Effector memory CD4-positive, alpha-beta T cell (primary cell): ENCODE results near the gene TMC3.

Experiments used
- DNase-seq, 3 donors: peaks; one replicate each; pipeline ENCODE4 v3.0.0-alpha.2; 2020
- H3K27ac ChIP-seq: 2 replicates; pipeline ENCODE4 v1.7.0; 2013; ENCODE audit warnings: mild to moderate bottlenecking, low read length, moderate library complexity; ENCODE audit not compliant: insufficient read depth, poor library complexity, severe bottlenecking
- H3K27me3 ChIP-seq: replicated peaks from 2 replicates; pipeline ENCODE4 v1.7.0; 2013; ENCODE audit warnings: mild to moderate bottlenecking, low read length; ENCODE audit not compliant: insufficient read depth, control insufficient read depth, poor library complexity, severe bottlenecking
- H3K36me3 ChIP-seq: 2 replicates; pipeline ENCODE4 v1.7.0; 2013; ENCODE audit warnings: mild to moderate bottlenecking, low read length, moderate library complexity; ENCODE audit not compliant: control insufficient read depth, insufficient read depth
- H3K4me1 ChIP-seq: 2 replicates; pipeline ENCODE4 v1.7.0; 2013; ENCODE audit warnings: low read length, mild to moderate bottlenecking; ENCODE audit not compliant: control insufficient read depth, insufficient read depth, poor library complexity, severe bottlenecking
- H3K4me3 ChIP-seq: 2 replicates; pipeline ENCODE4 v1.7.0; 2013; ENCODE audit warnings: low read length, low read depth, mild to moderate bottlenecking; ENCODE audit not compliant: insufficient read depth, poor library complexity, severe bottlenecking
- H3K9me3 ChIP-seq: 2 replicates; pipeline ENCODE4 v1.7.0; 2013; ENCODE audit warnings: mild to moderate bottlenecking, low read length, moderate library complexity; ENCODE audit not compliant: control insufficient read depth

TMC3 gene

DNA sequence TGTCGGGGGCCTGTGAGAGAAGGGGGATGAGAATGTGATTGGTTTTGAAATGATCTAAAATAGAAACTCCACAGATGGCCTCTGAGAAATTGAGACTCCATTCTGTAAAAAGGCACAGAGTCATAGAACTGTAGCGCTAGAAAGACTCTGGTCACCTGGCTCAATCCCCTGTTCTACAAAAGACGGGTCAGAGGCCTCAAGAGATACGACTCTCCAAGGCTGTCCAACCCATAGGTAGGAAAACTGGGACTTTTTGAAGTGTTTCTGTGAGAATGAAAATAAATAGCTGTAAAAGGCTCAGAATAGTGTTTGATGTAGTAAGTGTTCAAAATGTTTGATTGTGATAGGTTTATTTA, 11.7 kb upstream of the TMC3 start:
- no peak for DNase-seq
- no peak overlapping the region for H3K27ac ChIP-seq
- H3K9me3 ChIP-seq = no peaks in the 10 kb centered on the region

DNA sequence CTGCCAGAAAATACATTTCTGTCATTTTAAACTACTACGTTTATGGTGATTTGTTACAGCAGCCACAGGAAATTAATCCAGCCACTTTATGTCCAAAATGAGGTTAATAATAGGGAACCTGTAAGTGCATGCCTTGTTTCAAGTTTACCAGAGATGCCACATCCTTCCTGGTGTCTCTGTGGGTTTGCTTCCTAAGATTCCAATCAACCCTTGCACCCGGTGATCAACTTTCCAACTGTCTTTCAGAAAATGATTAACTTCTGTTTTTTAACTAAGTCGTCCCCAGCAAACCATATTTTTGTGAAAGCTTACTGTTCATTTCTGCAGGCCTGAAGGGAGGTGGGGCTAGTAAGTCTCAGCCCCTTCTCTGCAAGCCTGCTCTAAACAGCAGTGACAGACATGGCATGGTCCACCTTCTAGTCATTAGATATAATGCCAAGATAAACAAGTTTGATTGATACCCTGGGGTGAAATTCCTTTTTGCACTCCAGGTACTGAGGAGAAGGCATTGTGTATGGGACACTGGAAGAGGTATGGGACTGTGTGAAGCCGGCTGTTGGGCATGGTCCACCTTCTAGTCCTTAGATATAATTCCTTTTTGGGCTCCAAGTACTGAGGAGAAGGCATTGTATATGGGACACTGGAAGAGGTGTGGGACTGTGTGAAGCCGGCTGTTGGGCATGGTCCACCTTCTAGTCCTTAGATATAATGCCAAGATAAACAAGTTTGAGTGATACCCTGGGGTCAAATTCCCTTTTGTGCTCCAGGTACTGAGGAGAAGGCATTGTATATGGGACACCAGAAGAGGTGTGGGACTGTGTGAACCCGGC, 11.1 kb upstream of the TMC3 start:
- Histone ChIP-seq H3K9me3 (no peaks in the 10 kb centered on the region), H3K4me1 (no peaks in the 10 kb centered on the region), H3K27me3 (no peaks in the 10 kb centered on the region), H3K4me3 (no peak overlapping the region), H3K36me3 (no peaks in the 10 kb centered on the region), H3K27ac (no peak overlapping the region)
- DNase-seq = no peak

More for the DNA sequence above, 11.7 kb upstream of the TMC3 start:
- Histone ChIP-seq H3K4me1 (no peaks in the 10 kb centered on the region), H3K27me3 (no peaks in the 10 kb centered on the region), H3K36me3 (no peaks in the 10 kb centered on the region), H3K4me3 (no peak overlapping the region)

DNA sequence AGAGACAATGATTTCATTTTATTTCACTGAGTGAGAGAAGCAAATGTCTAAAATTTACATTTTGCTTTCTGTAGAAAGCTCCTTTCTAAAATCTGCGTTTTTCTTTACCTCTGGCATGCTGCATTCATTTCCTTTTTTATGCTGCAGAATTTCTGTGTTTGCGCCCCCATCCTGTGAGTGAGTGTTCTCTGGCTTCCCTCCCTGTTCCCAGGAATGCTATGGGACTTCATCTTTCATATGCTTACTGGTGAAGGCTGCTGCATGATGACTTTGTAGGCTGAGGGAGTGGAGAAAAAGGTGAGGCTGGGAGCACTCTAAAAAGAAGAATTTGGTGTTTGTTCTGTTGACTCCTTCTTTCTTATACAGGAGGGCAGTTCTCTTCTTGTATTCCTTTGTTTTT, 7.7 kb upstream of the TMC3 start:
- DNase-seq = no peak
- Histone ChIP-seq H3K4me1 (no peaks in the 10 kb centered on the region), H3K9me3 (no peaks in the 10 kb centered on the region), H3K27me3 (no peaks in the 10 kb centered on the region), H3K27ac (no peak overlapping the region), H3K4me3 (no peak overlapping the region), H3K36me3 (no peaks in the 10 kb centered on the region)

DNA sequence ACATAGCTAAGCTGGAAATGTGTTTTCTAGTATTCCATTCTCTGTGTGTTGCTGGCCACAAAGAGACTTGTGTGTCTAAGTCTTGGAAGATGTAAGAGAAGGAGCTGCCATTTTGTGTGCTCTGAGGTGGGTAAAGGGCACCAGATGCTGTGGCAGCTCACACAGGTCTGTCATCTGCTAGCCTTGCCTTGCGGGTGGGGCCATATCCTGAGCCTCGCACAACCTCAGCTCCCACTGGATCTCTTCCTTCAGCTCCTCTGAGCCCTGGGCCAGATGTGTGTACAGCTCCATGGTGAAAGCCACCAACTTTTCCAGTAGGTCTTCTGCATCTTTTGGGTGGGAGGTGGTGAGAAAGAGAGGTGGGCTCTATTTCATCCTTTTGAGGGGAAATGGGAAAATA, 6.7 kb upstream of the TMC3 start:
- H3K36me3 ChIP-seq = no peaks in the 10 kb centered on the region

DNA sequence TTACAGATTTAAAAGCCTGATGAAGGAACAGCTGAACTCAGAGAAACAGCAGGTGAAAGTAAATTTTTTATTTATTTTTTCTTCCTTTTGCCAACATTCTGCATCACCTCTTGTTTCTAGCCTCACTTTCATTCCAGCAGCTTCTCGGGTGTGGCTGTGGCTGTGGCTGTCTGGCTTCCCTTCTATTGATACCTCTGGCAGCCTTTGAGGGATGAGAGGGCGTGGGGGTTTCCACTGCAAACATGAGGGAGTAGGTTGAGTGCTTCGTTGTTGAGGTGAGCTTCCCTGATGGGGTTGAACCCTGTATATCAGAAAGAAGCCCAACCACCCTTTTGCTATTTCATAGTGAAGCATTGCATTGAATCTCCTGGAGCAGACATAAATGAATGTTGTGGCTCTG, 6.2 kb upstream of the TMC3 start:
- Histone ChIP-seq H3K4me3 (no peak overlapping the region), H3K4me1 (no peaks in the 10 kb centered on the region), H3K27me3 (no peaks in the 10 kb centered on the region), H3K36me3 (no peaks in the 10 kb centered on the region), H3K9me3 (no peaks in the 10 kb centered on the region), H3K27ac (no peak overlapping the region)
- DNase-seq = no peak

More for the DNA sequence above, 6.7 kb upstream of the TMC3 start:
- no peaks in the 10 kb centered on the region for H3K9me3 ChIP-seq
- no peak overlapping the region for H3K27ac ChIP-seq
- no peaks in the 10 kb centered on the region for H3K27me3 ChIP-seq
- H3K4me1 ChIP-seq = no peaks in the 10 kb centered on the region
- no peak for DNase-seq
- no peak overlapping the region for H3K4me3 ChIP-seq

DNA sequence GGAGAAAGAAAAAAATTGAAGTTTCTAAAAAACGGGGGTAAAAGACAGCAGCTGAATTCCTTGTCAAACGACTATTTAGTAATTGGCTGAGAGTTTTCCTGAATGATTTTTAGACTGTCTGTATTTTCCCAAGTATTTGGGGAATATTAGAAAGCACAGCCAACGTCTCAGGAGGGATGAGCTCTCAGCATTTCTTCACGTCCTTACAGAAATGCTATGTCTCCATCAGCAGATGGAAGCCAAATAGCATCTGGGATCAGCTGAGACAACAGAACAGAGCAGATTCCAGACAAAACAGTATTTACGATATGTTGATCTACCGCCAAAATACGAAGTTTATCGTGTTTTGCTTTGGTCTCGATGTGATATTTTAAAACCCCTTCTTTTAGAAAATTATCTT, 5.3 kb upstream of the TMC3 start:
- no peaks in the 10 kb centered on the region for H3K4me1 ChIP-seq
- DNase-seq = no peak
- no peaks in the 10 kb centered on the region for H3K27me3 ChIP-seq
- H3K9me3 ChIP-seq = no peaks in the 10 kb centered on the region
- H3K27ac ChIP-seq = no peak overlapping the region
- H3K4me3 ChIP-seq = no peak overlapping the region
- H3K36me3 ChIP-seq = no peaks in the 10 kb centered on the region

DNA sequence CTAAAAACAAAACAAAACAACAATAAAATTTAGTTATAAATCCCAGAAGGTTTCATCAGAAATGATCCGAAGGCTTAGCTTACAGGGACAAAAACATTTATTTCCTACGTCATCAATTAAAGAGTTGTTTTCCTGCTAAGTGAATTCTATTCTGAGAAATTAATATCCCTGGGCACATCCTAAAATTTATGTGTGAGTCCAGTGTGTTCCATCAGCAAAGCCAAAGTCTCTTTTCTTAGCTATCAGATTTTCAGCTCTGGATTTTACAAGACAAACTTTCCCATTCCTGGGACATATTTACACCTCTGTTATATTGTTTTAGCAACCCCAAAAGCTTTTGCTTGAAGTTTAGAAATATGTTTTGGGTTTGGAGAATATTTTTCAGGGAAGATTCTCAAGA, 4.4 kb upstream of the TMC3 start:
- no peaks in the 10 kb centered on the region for H3K9me3 ChIP-seq
- no peaks in the 10 kb centered on the region for H3K27me3 ChIP-seq
- DNase-seq = no peak
- H3K27ac ChIP-seq = no peak overlapping the region
- H3K4me1 ChIP-seq = no peaks in the 10 kb centered on the region
- no peaks in the 10 kb centered on the region for H3K36me3 ChIP-seq
- no peak overlapping the region for H3K4me3 ChIP-seq

DNA sequence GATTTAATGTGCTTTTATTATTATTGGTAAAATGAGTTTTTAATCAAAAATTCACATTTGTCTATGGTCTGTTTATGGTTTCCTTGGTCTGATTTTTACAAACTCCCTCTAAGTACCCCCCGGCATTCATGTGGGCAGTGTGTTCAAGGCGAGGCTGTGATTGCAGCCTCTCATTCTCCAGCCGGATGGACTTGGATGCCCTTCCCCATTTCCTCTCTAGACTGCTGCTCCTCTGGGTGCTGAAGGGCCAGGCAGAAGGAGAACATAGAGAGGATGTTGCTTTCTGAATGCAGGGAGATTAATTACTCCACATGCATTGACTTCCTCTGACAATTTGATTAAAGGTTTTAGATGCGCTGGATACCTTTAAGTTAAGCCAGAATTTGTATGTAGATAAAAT, 3.9 kb upstream of the TMC3 start:
- no peaks in the 10 kb centered on the region for H3K9me3 ChIP-seq
- H3K36me3 ChIP-seq = no peaks in the 10 kb centered on the region
- no peak for DNase-seq
- no peaks in the 10 kb centered on the region for H3K4me1 ChIP-seq
- no peak overlapping the region for H3K4me3 ChIP-seq
- H3K27ac ChIP-seq = no peak overlapping the region
- H3K27me3 ChIP-seq = no peaks in the 10 kb centered on the region

DNA sequence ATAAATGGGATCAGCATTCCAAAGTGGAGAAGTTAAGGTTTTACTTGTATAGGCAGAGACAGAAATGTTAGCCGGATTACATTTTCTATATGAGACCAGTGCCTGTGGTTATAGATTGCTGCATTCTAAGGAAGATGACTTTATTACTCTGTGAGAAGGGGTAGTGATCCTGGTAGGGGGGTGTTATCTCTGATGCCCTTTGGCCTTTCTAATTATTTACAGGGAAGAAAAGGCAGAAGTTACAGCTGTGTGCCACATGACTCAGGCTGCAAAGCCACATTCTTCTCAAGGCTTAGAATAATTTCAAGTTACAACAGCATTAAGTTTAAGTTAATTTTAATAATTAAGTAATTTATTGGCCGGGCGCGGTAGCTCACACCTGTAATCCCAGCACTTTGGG, 2.2 kb upstream of the TMC3 start:
- DNase-seq = no peak
- H3K27me3 ChIP-seq = no peaks in the 10 kb centered on the region
- no peaks in the 10 kb centered on the region for H3K9me3 ChIP-seq
- no peak overlapping the region for H3K4me3 ChIP-seq
- H3K4me1 ChIP-seq = no peaks in the 10 kb centered on the region
- no peak overlapping the region for H3K27ac ChIP-seq
- no peaks in the 10 kb centered on the region for H3K36me3 ChIP-seq

DNA sequence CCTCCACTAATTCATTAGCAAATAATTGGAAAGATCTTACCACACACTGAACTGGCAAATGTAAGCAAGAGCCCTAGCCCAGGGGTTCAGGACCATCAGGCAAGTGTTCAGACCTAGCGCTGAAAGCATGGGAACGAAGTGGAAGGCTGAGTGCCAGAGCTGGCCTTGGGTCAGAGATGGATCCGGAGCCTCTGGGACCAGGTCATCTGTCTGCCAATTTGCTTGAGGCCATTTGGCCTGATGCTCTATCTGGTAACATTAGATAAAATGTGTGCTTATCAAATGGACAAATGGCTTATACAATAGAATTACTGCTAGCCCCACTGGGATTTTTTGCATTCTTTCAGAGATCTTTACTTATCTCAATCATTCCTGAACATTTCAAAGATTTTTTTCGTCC, 1.4 kb upstream of the TMC3 start:
- no peak overlapping the region for H3K4me3 ChIP-seq
- no peaks in the 10 kb centered on the region for H3K4me1 ChIP-seq
- H3K27me3 ChIP-seq = no peaks in the 10 kb centered on the region

More for the DNA sequence above, 1.4 kb upstream of the TMC3 start:
- no peaks in the 10 kb centered on the region for H3K36me3 ChIP-seq
- no peak overlapping the region for H3K27ac ChIP-seq
- no peak for DNase-seq
- H3K9me3 ChIP-seq = no peaks in the 10 kb centered on the region
